GM21423 (cell line): ENCODE data around the gene DEUP1.
"Not testable (repeated sequence)": the region's sequence is repeated elsewhere in the genome, so short reads cannot be mapped to it uniquely, and the experiment has no call there.

Experiments used
- ATAC-seq: cut with Tn5 transposase; IDR thresholded peaks from one replicate; pipeline ENCODE4 v1.9.1; 2021; ENCODE audit warnings: mild to moderate bottlenecking, moderate library complexity; ENCODE audit not compliant: unreplicated experiment

The DEUP1 gene

GRCh38 chr11:93359396-93359795 is 28.9 kb downstream of the DEUP1 start:
- no peak for ATAC-seq

- no peak for ATAC-seq
Observed at GRCh38 chr11:93361435-93361834, 30.9 kb downstream of the DEUP1 start.

DNA sequence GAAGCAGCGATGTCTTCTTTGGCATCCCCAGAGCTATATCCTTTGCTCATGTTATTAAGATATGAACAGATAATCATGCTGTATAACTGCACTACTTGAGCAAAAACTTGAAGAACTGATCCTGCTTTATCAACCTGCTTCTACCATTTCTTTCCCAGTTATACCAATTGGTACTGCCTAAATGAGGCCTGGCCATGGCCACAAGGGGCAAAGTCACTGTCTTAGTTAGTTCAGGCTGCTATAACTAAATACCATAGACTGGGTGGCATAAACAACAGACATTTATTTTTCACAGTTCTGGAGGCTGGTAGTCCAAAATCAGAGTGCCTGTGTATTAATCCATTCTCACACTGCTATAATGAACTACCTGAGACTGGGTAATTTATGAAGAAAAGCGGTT is 37.5 kb downstream of the DEUP1 start:
- no peak for ATAC-seq

GRCh38 chr11:93370260-93370659 is 39.7 kb downstream of the DEUP1 start:
- ATAC-seq, result no peak

- ATAC-seq, result no peak
Observed at GRCh38 chr11:93389737-93390136, 59.2 kb downstream of the DEUP1 start.

GRCh38 chr11:93392867-93393266 is 62.3 kb downstream of the DEUP1 start:
- ATAC-seq, result no peak

DNA sequence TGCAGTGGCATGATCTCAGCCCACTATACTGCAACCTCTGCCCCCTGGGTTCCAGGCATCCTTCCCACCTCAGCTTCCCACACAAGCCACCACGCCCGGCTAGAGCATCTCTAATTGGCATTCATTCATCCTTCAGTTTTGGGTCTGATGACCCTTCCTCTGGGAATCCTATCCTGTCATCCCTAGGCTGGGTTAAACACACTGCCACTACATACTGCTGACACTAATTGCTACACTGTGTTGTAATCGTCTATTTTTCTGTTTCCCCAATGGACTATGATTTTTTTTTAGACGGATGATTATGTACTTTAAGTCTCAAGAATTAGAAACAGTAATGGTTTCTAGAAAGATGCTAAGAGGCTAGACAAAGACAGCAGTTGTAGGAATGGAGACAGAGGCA is 62.8 kb downstream of the DEUP1 start:
- no peak for ATAC-seq

DNA sequence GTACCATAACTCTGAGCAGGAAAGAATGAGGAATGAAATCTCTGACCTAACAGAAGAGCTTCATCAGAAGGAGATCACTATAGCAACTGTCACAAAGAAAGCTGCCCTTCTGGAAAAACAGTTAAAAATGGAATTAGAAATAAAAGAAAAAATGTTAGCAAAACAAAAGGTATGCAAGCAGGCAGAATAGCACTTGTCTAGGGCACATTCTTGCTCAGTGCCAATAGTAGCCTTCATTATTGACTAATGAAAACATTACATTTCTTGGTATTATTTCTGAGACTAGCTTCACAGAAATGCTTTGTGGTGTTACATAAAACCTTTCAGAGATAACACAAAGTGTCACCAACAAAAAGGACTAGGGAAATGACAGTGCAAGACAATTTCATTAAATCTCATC is 63.9 kb downstream of the DEUP1 start:
- ATAC-seq, result no peak

DNA sequence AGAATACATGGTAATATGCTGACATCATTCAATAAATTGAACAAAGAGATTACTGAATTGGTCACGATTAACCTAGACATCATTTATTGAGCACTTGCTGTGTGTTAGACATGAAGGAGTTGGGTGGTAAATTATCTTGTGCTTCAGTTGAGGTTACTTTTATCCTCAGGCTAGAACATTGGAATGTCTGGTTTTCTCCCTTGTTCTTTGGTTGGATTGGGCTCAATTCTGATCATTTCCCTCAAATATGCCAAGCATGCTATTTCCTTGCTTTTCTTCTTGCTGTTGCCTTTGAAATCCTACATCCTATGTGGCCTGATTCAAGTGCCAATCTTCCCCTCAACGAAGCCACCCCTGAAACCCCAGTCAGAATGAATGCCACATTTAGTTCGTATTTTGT is 65.8 kb downstream of the DEUP1 start:
- ATAC-seq, result no peak

- no peak for ATAC-seq
Observed at GRCh38 chr11:93403930-93404329, 73.4 kb downstream of the DEUP1 start.

- no peak for ATAC-seq
Observed at GRCh38 chr11:93407777-93408401, 77.3 kb downstream of the DEUP1 start.

- no peak for ATAC-seq
Observed at GRCh38 chr11:93410441-93410840, 79.9 kb downstream of the DEUP1 start.

- ATAC-seq, result no peak
Observed at GRCh38 chr11:93411705-93412104, 81.2 kb downstream of the DEUP1 start.

- ATAC-seq, result no peak
Observed at GRCh38 chr11:93432247-93432646, 101.7 kb downstream of the DEUP1 start.

DNA sequence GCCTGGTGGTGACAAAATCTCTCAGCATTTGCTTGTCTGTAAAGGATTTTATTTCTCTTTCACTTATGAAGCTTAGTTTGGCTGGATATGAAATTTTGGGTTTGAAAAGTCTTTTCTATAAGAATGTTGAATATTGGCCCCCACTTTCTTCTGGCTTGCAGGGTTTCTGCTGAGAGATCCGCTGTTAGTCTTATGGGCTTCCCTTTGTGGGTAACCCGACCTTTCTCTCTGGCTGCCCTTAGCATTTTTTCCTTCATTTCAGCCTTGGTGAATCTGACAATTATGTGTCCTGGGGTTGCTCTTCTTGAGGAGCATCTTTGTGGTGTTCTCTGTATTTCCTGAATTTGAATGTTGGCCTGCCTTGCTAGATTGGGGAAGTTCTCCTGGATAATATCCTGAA is 112.7 kb downstream of the DEUP1 start:
- not testable (repeated sequence) for ATAC-seq

- ATAC-seq, result no peak
Observed at GRCh38 chr11:93444617-93445073, 114.1 kb downstream of the DEUP1 start.

- no peak for ATAC-seq
Observed at GRCh38 chr11:93458286-93458685, 127.7 kb downstream of the DEUP1 start.

- ATAC-seq, result not testable (repeated sequence)
Observed at GRCh38 chr11:93463666-93464065, 133.1 kb downstream of the DEUP1 start.

GRCh38 chr11:93464927-93465540 is 134.5 kb downstream of the DEUP1 start:
- no peak for ATAC-seq

- ATAC-seq, result no peak
Observed at GRCh38 chr11:93467054-93467453, 136.5 kb downstream of the DEUP1 start.

- no peak for ATAC-seq
Observed at GRCh38 chr11:93468290-93468689, 137.7 kb downstream of the DEUP1 start.

GRCh38 chr11:93474123-93474522 is 143.6 kb downstream of the DEUP1 start:
- ATAC-seq, result no peak

GRCh38 chr11:93476796-93477195 is 146.3 kb downstream of the DEUP1 start:
- no peak for ATAC-seq
